Type B pancreatic cell (in vitro differentiated cells): ENCODE results near the gene S100A14. TPM values are rescaled to one million over a fixed set of nuclear protein-coding genes. Genes with fewer than 3 reads are reported as not detected.
"Not testable (repeated sequence)": the region's sequence is repeated elsewhere in the genome, so short reads cannot be mapped to it uniquely, and the experiment has no call there.

ENCODE experiments used
- DNase-seq: peaks from one replicate; pipeline ENCODE4 v3.0.0; 2021; ENCODE audit warnings: mixed read lengths; ENCODE audit not compliant: unreplicated experiment; ENCODE audit errors: extremely low spot score
- H3K27ac Mint-ChIP-seq: 2 replicates; pipeline ENCODE4 v1.8.0; 2021; ENCODE audit warnings: mild to moderate bottlenecking, mixed read lengths
- H3K27me3 Mint-ChIP-seq: 2 replicates; pipeline ENCODE4 v1.8.0; 2021; ENCODE audit warnings: mixed read lengths
- H3K36me3 Mint-ChIP-seq: 2 replicates; pipeline ENCODE4 v1.8.0; 2021; ENCODE audit warnings: mixed read lengths
- H3K4me1 Mint-ChIP-seq: one replicate; pipeline ENCODE4 v1.8.0; 2021; ENCODE audit warnings: mixed read lengths; ENCODE audit not compliant: unreplicated experiment
- H3K4me3 Mint-ChIP-seq: 2 replicates; pipeline ENCODE4 v1.8.0; 2021; ENCODE audit warnings: mild to moderate bottlenecking, mixed read lengths
- H3K9me3 Mint-ChIP-seq: 2 replicates; pipeline ENCODE4 v1.8.0; 2021; ENCODE audit warnings: mixed read lengths
- CTCF ChIP-seq: fragments of 200-600 bp; sonication (generic); conservative IDR thresholded peaks from 2 replicates; pipeline ENCODE4 v1.5.0; 2021; ENCODE audit warnings: antibody characterized with exemption, mild to moderate bottlenecking
- total RNA-seq: library from RNA; stranded (reverse); gene quantifications from 2 replicates; pipeline ENCODE4 v1.2.1, GENCODE V29; 2021; ENCODE audit warnings: low replicate concordance

S100A14 gene
- total RNA-seq, 1 donor from 2014 or later = 139 TPM

GRCh38 chr1:153643816-153644215 is 27.7 kb upstream of the S100A14 start:
- no peak overlapping the region for H3K4me3 Mint-ChIP-seq
- no peak for DNase-seq
- TF ChIP-seq CTCF = no peak
- H3K9me3 Mint-ChIP-seq = no peaks in the 10 kb centered on the region
- H3K27me3 Mint-ChIP-seq = no peaks in the 10 kb centered on the region
- no peak overlapping the region for H3K27ac Mint-ChIP-seq
- no peaks in the 10 kb centered on the region for H3K4me1 Mint-ChIP-seq
- peaks cover 44% of the 10 kb centered on the region for H3K36me3 Mint-ChIP-seq

GRCh38 chr1:153643100-153643499 is 27.0 kb upstream of the S100A14 start:
- TF ChIP-seq CTCF = no peak

GRCh38 chr1:153642161-153642560 is 26.0 kb upstream of the S100A14 start:
- DNase-seq = no peak
- H3K36me3 Mint-ChIP-seq = peaks cover 50% of the 10 kb centered on the region
- no peak overlapping the region for H3K4me3 Mint-ChIP-seq
- H3K4me1 Mint-ChIP-seq = peaks cover 4% of the 10 kb centered on the region
- H3K9me3 Mint-ChIP-seq = no peaks in the 10 kb centered on the region
- H3K27me3 Mint-ChIP-seq = no peaks in the 10 kb centered on the region
- no peak overlapping the region for H3K27ac Mint-ChIP-seq
- no peak for TF ChIP-seq CTCF

More at GRCh38 chr1:153643100-153643499, 27.0 kb upstream of the S100A14 start:
- Mint-ChIP-seq H3K27me3 (no peaks in the 10 kb centered on the region), H3K36me3 (peaks cover 44% of the 10 kb centered on the region), H3K4me1 (no peaks in the 10 kb centered on the region), H3K27ac (no peak overlapping the region), H3K4me3 (no peak overlapping the region), H3K9me3 (no peaks in the 10 kb centered on the region)
- DNase-seq = no peak

- TF ChIP-seq CTCF = no peak
- DNase-seq = no peak
- H3K27ac Mint-ChIP-seq = peak overlapping the region; percentile 9
- H3K4me3 Mint-ChIP-seq = no peak overlapping the region
- H3K27me3 Mint-ChIP-seq = no peaks in the 10 kb centered on the region
- peaks cover 10% of the 10 kb centered on the region for H3K4me1 Mint-ChIP-seq
- H3K36me3 Mint-ChIP-seq = peaks cover 51% of the 10 kb centered on the region
- H3K9me3 Mint-ChIP-seq = no peaks in the 10 kb centered on the region
Measured at GRCh38 chr1:153640861-153641260, 24.7 kb upstream of the S100A14 start.

GRCh38 chr1:153640213-153640612 is 24.1 kb upstream of the S100A14 start:
- H3K36me3 Mint-ChIP-seq = peaks cover 45% of the 10 kb centered on the region
- not testable (repeated sequence) for H3K4me3 Mint-ChIP-seq, H3K9me3 Mint-ChIP-seq

GRCh38 chr1:153639280-153639679 is 23.2 kb upstream of the S100A14 start:
- TF ChIP-seq CTCF = no peak
- no peak overlapping the region for H3K27ac Mint-ChIP-seq
- H3K9me3 Mint-ChIP-seq = no peaks in the 10 kb centered on the region
- H3K4me1 Mint-ChIP-seq = peaks cover 13% of the 10 kb centered on the region
- H3K36me3 Mint-ChIP-seq = peaks cover 42% of the 10 kb centered on the region
- no peak overlapping the region for H3K4me3 Mint-ChIP-seq
- DNase-seq = no peak
- H3K27me3 Mint-ChIP-seq = no peaks in the 10 kb centered on the region

More at GRCh38 chr1:153640213-153640612, 24.1 kb upstream of the S100A14 start:
- DNase-seq, H3K27me3 Mint-ChIP-seq, H3K4me1 Mint-ChIP-seq, H3K27ac Mint-ChIP-seq: not testable (repeated sequence)
